Karpas-422 (cell line): ENCODE data around the gene ZNF772. TPM values are rescaled to one million over a fixed set of nuclear protein-coding genes. Genes with fewer than 3 reads are reported as not detected.
A peak's percentile ranks its signal among the peaks of the same experiment; 100 is the strongest.
"Not testable (repeated sequence)": the region's sequence is repeated elsewhere in the genome, so short reads cannot be mapped to it uniquely, and the experiment has no call there.

Experiments used
- DNase-seq: peaks from one replicate; pipeline ENCODE4 v3.0.0-alpha.2; 2015
- H2AFZ ChIP-seq: fragments of 200-600 bp; sonication (generic); 2 replicates; pipeline ENCODE4 v1.6.1; 2014; ENCODE audit warnings: antibody characterized with exemption, low read length, mixed read lengths
- H3K27ac ChIP-seq: fragments of 200-600 bp; sonication (generic); 2 replicates; pipeline ENCODE4 v1.5.1; 2014; ENCODE audit warnings: mild to moderate bottlenecking, low read length, moderate library complexity
- H3K27me3 ChIP-seq: fragments of 200-600 bp; sonication (generic); 2 replicates; pipeline ENCODE4 v1.6.1; 2014; ENCODE audit warnings: low read length, mixed read lengths
- H3K36me3 ChIP-seq: fragments of 200-600 bp; sonication (generic); 2 replicates; pipeline ENCODE4 v1.6.1; 2014; ENCODE audit warnings: low read length, mixed read lengths; ENCODE audit not compliant: insufficient read depth
- H3K4me1 ChIP-seq: fragments of 200-600 bp; sonication (generic); 2 replicates; pipeline ENCODE4 v1.6.1; 2014; ENCODE audit warnings: mild to moderate bottlenecking, low read length, mixed read lengths
- H3K4me2 ChIP-seq: fragments of 200-600 bp; sonication (generic); 2 replicates; pipeline ENCODE4 v1.6.1; 2014; ENCODE audit warnings: low read length, low read depth, mild to moderate bottlenecking; ENCODE audit not compliant: poor library complexity, severe bottlenecking
- H3K4me3 ChIP-seq: fragments of 200-600 bp; sonication (generic); 2 replicates; pipeline ENCODE4 v1.5.1; 2014; ENCODE audit warnings: mild to moderate bottlenecking, antibody characterized with exemption, low read length, mixed read lengths
- H3K79me2 ChIP-seq: fragments of 200-600 bp; sonication (generic); 2 replicates; pipeline ENCODE4 v1.6.1; 2014; ENCODE audit warnings: mild to moderate bottlenecking, low read length, mixed read lengths
- H3K9ac ChIP-seq: fragments of 200-600 bp; sonication (generic); 2 replicates; pipeline ENCODE4 v1.6.0; 2014; ENCODE audit warnings: low read length
- H3K9me2 ChIP-seq: fragments of 200-600 bp; sonication (generic), shearing (Covaris generic); replicated peaks from 2 replicates; pipeline ENCODE4 v1.6.0; 2014; ENCODE audit warnings: mild to moderate bottlenecking, low read length, moderate library complexity; ENCODE audit not compliant: insufficient read depth
- H3K9me3 ChIP-seq: fragments of 300-700, 200-600 bp; sonication (generic); 2 replicates; pipeline ENCODE4 v1.6.1; 2014; ENCODE audit warnings: low read length, mixed read lengths
- H4K20me1 ChIP-seq: fragments of 200-600 bp; sonication (generic); 2 replicates; pipeline ENCODE4 v1.6.1; 2014; ENCODE audit warnings: mild to moderate bottlenecking, antibody characterized with exemption, low read length, low read depth; ENCODE audit not compliant: insufficient read depth
- total RNA-seq: library from RNA; depleted of rRNA; stranded (reverse); fragments of >200 nt; shearing (Covaris generic); gene quantifications from 2 replicates; pipeline ENCODE4 v1.2.3, GENCODE V29; 2014; ENCODE audit warnings: low replicate concordance; rRNA removed

ZNF772 gene
- total RNA-seq = 0.45 and 4.6 TPM in 2 replicates

GRCh38 chr19:57477191-57478008 is at the start of gene ZNF772:
Gene ZNF772, minus strand, starts transcription at chr19:57477566. Its CDS starts 257 bp downstream, at chr19:57477309.
- Histone ChIP-seq H3K4me3 (peak within 1 kb of the TSS; percentile 42; the same call in 1 of the 2 replicates), H3K9ac (no peak within 1 kb of the TSS), H3K9me3 (peaks cover 56% of the 10 kb centered on the region), H3K27me3 (no peaks in the 10 kb centered on the region), H3K4me1 (no peaks in the 10 kb centered on the region), H3K27ac (no peak within 1 kb of the TSS), H3K9me2 (no peaks in the 10 kb centered on the region), H2AFZ (peak within 1 kb of the TSS; percentile 18; the same call in 1 of the 2 replicates), H3K4me2 (no peak within 1 kb of the TSS), H3K36me3 (no peaks in the 10 kb centered on the region; the same call in 1 of the 2 replicates), H4K20me1 (no peaks in the 10 kb centered on the region), H3K79me2 (no peaks in the 10 kb centered on the region)
- peak; percentile 76 for DNase-seq

DNA sequence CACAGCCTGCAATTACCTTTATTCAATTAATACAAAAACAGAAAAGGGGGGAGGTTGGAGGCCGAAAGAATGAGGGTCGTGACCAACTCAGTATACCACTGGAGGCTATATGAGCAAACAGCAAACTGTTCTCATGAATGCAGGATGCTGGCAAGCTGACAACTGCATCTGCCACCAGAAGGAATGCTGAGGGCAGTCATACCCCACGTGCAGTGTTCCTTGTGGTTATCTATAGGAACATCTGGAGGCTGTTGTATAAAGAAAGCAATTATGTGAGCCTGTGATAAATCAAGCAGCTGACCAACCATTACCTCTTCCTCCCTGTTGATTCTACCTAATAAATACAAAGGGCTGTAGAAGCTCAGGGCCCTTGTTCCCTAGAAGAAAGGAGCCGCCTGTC is 40.7 kb upstream of the ZNF772 start:
- H3K79me2 ChIP-seq, DNase-seq, H3K9ac ChIP-seq, H2AFZ ChIP-seq, H3K27ac ChIP-seq, H3K4me1 ChIP-seq, H3K4me3 ChIP-seq, H3K9me2 ChIP-seq, H3K4me2 ChIP-seq, H4K20me1 ChIP-seq, H3K27me3 ChIP-seq: not testable (repeated sequence)
- H3K36me3 ChIP-seq = peaks cover 41% of the 10 kb centered on the region
- peaks cover 41% of the 10 kb centered on the region for H3K9me3 ChIP-seq

DNA sequence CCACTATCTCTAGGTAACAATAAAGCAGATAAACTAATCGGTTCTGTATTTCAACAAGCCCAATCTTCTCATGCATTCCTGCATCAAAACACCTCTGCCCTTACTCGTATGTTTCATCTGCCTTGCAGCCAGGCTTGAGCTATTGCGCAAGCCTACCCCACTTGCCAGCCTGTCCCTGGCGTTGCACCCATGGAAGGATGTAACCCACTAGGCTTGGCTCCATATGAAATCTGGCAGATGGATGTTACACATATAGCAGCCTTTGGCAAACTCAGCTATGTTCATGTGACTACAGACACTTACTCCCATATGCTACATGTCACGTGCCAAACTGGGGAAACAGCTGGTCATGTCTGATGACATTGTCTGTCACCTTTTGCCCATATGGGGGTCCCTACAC is 37.9 kb upstream of the ZNF772 start:
- H3K9me2 ChIP-seq = no peaks in the 10 kb centered on the region
- H3K9ac ChIP-seq = no peak overlapping the region
- no peak overlapping the region for H3K27ac ChIP-seq
- H3K27me3 ChIP-seq = no peaks in the 10 kb centered on the region
- H3K4me3 ChIP-seq = no peak overlapping the region
- no peaks in the 10 kb centered on the region for H3K79me2 ChIP-seq
- H3K4me1 ChIP-seq = no peaks in the 10 kb centered on the region
- H2AFZ ChIP-seq = no peak overlapping the region
- H3K36me3 ChIP-seq = peaks cover 43% of the 10 kb centered on the region
- no peak overlapping the region for H3K4me2 ChIP-seq
- no peaks in the 10 kb centered on the region for H4K20me1 ChIP-seq
- no peak for DNase-seq
- H3K9me3 ChIP-seq = peaks cover 49% of the 10 kb centered on the region

DNA sequence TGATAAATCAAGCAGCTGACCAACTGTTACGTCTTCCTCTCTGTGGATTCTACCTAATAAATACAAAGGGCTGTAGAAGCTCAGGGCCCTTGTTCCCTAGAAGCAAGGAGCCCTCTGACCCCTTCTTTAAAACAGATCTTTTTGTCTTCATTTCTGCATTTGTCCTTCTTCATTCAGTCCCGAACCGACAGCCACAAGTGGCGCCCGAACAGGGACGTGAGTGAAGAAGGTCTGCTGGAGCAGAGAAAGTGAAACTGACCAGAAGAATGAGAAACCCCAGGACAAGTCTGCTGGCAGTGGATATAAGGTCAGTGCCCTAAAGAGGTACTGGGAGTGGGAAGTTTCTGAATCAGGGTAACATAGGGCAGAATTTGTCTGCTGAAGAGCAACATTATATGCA is 35.5 kb upstream of the ZNF772 start:
- no peak overlapping the region for H3K4me2 ChIP-seq
- no peak overlapping the region for H3K27ac ChIP-seq
- DNase-seq = peak; percentile 54
- peaks cover 57% of the 10 kb centered on the region for H3K36me3 ChIP-seq
- no peaks in the 10 kb centered on the region for H3K79me2 ChIP-seq
- no peak overlapping the region for H3K4me3 ChIP-seq
- peaks cover 65% of the 10 kb centered on the region for H3K9me3 ChIP-seq
- no peaks in the 10 kb centered on the region for H3K4me1 ChIP-seq
- H3K9me2 ChIP-seq = no peaks in the 10 kb centered on the region
- H2AFZ ChIP-seq = no peak overlapping the region
- H3K27me3 ChIP-seq = no peaks in the 10 kb centered on the region
- no peak overlapping the region for H3K9ac ChIP-seq
- no peaks in the 10 kb centered on the region for H4K20me1 ChIP-seq

DNA sequence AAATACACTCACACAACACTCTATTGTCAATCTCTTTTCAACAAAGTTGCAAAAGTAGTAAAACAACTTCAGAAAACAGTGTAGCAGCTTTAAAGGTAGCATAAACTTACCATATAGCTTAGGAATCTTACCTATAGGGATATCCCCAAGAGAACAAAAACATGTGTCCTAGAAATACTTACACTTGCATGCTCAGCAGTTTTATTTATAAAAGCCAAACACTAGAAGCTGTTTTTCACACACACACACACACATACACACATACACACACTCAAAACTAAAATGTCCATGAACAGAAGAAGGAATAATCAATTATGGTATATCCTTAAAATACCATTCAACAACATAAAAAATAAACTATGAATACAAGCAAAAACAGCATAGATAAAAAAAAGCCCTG is 34.1 kb upstream of the ZNF772 start:
- no peaks in the 10 kb centered on the region for H3K27me3 ChIP-seq
- peaks cover 66% of the 10 kb centered on the region for H3K9me3 ChIP-seq
- H3K4me3 ChIP-seq = no peak overlapping the region
- no peaks in the 10 kb centered on the region for H3K4me1 ChIP-seq
- no peak overlapping the region for H3K27ac ChIP-seq
- peaks cover 58% of the 10 kb centered on the region for H3K36me3 ChIP-seq
- DNase-seq = no peak
- H2AFZ ChIP-seq = no peak overlapping the region
- H3K4me2 ChIP-seq = no peak overlapping the region
- no peaks in the 10 kb centered on the region for H3K79me2 ChIP-seq
- H3K9me2 ChIP-seq = no peaks in the 10 kb centered on the region
- no peaks in the 10 kb centered on the region for H4K20me1 ChIP-seq
- no peak overlapping the region for H3K9ac ChIP-seq

DNA sequence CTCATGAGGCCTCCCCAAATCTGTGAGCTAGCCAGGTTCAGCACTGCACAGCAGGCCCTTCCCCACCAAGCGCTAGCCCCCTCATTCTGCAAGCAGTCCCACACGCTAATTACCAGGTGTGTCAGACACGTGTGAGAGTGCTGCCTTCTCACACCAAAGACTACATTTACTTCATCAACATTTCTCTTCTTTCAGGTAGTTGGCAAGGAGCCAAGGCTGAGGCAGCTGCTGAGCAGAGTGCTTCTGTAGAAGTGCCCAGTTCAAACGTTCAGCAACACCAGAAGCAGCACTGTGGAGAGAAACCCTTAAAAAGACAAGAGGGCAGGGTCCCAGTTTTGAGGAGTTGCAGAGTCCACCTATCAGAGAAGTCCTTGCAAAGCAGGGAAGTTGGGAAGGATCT is 28.8 kb upstream of the ZNF772 start:
- H3K9ac ChIP-seq = no peak overlapping the region

GRCh38 chr19:57500400-57500799 is 23.0 kb upstream of the ZNF772 start:
- H2AFZ ChIP-seq, DNase-seq, H3K27ac ChIP-seq, H3K27me3 ChIP-seq, H3K4me1 ChIP-seq, H4K20me1 ChIP-seq, H3K9me2 ChIP-seq: not testable (repeated sequence)
- Histone ChIP-seq H3K36me3 (peaks cover 40% of the 10 kb centered on the region), H3K4me3 (peak overlapping the region; percentile 83), H3K4me2 (peak overlapping the region; percentile 63), H3K9me3 (peaks cover 53% of the 10 kb centered on the region), H3K79me2 (peaks cover 36% of the 10 kb centered on the region), H3K9ac (peak overlapping the region; percentile 62)

More for the DNA sequence above, 28.8 kb upstream of the ZNF772 start:
- peaks cover 63% of the 10 kb centered on the region for H3K9me3 ChIP-seq
- H3K9me2 ChIP-seq = no peaks in the 10 kb centered on the region
- H3K27me3 ChIP-seq = no peaks in the 10 kb centered on the region
- DNase-seq = no peak
- H3K36me3 ChIP-seq = peaks cover 73% of the 10 kb centered on the region
- H3K79me2 ChIP-seq = peaks cover 27% of the 10 kb centered on the region
- H3K4me3 ChIP-seq = no peak overlapping the region
- H3K27ac ChIP-seq = no peak overlapping the region
- no peak overlapping the region for H2AFZ ChIP-seq
- no peaks in the 10 kb centered on the region for H3K4me1 ChIP-seq
- H3K4me2 ChIP-seq = no peak overlapping the region
- no peaks in the 10 kb centered on the region for H4K20me1 ChIP-seq

DNA sequence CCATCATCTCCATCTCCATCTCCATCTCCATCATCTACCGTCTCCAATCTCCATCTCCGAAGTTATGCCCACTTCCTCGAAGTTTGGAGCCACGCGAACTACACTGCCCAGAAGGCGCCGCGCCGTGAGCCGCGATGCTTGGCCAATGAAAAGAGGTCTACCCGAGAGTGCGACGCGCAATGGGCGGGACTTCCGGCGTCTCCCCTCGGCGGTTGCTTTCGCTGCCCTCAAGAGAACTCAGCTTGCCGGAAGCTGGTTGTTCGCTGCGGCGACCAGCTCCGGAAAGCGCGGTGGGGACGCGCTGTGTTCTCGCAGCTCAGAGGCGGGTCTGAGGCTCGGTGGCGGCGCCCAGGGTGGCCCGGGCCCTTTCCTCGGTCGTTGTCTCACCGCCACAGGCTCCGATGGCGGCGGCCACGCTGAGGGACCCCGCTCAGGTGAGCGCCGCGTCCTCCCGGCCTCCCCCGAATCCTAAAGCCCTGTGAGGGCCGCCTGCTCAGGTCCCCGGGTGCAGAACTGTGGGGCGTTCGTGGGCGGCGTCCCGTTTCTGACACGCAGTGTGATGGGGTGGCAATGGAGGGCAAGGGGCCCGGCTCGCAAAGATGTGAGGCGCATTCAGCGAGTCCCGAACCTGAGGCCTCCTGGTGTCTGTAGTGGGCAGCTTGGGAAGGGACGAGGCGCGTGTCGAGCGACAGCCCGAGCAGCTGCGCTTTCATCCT is 22.5 kb upstream of the ZNF772 start, which contains the start of gene ZNF773:
Gene ZNF773 (plus strand): TSS at position 259 of the 716 bp plus-strand sequence. CDS start 143 bp downstream, at position 402.
- H3K36me3 ChIP-seq = peaks cover 36% of the 10 kb centered on the region
- H3K9me2 ChIP-seq, H3K27me3 ChIP-seq, H4K20me1 ChIP-seq, H3K4me1 ChIP-seq: not testable (repeated sequence)
- peak; percentile 100 for DNase-seq
- peak within 1 kb of the TSS; percentile 63; the same call in 1 of the 2 replicates for H3K27ac ChIP-seq
- peaks cover 36% of the 10 kb centered on the region for H3K79me2 ChIP-seq
- peaks cover 58% of the 10 kb centered on the region for H3K9me3 ChIP-seq
- peak within 1 kb of the TSS; percentile 74 for H3K4me2 ChIP-seq
- H2AFZ ChIP-seq = peak within 1 kb of the TSS; percentile 30; the same call in 1 of the 2 replicates
- H3K9ac ChIP-seq = peak within 1 kb of the TSS; percentile 86
- peak within 1 kb of the TSS; percentile 83 for H3K4me3 ChIP-seq
